ENCODE results near the gene ARL15.
"Not testable (repeated sequence)": the region's sequence is repeated elsewhere in the genome, so short reads cannot be mapped to it uniquely, and the experiment has no call there.

Gene ARL15

DNA sequence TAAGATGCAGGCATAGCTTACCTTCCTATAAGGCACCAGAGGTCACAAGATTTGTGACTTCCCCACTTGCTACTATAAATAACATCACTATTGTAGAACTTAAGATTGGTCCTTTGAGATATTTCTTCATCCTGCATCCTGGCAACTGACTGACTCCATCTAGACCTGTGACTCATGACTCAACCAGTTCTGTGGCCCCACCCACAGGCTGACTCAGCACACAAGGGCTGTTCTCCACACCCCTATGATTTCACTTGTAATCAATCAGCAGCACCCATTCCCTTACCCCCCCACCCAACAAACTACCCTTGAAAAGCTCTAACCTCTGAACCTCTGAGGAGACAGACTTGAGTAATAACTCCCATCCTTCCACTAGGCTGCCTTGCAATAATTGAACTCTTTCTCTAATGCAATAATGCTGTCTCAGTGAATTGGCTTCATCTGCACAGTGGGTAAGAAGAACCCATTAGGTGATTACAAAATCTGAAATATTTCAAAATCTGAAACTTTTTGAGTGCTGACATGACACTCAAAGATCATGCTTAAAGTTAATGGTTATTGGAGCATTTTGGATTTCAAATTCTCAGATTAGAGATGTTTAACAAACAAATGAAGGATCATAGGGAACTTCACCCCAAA is 296.7 kb downstream of the ARL15 start:
- DNase-seq = no peak

DNA sequence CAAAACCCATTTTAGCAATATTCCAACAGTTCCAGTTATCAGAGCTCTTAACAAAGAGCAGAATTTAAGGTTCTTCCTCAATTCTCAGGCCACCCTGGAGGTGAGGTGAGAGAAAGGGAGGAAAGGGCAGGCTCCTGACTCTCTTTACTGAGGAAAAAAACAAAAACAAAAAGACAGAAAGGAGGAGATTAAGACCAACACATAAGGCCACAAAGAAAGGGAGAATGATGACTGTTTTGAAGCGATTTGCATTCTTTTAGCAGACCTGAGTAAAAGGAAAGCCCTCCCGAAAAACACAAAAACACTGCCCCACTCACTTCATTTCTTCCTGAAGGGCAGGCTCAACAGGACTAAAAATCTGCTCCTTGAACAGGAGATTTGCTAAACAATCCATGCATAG is 300.5 kb downstream of the ARL15 start:
- DNase-seq = no peak

DNA sequence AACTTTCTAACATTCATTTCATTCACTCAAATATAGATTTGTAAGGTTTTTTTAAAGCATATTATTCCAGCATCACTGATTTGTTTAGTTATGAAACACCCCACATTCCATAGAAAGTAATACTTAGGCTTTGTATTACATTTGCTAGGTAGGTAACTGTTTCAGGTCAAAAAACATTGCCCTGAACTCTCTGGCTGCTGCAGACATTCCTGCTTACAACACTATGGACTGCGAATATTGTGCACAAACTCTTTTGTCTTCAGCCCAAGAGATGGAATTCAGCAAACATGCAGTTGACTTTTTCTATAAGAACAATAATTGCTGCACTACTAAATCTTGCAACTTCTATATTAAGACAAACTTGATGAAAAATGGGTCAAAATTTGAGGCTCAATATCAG is 301.0 kb downstream of the ARL15 start:
- DNase-seq = no peak

DNA sequence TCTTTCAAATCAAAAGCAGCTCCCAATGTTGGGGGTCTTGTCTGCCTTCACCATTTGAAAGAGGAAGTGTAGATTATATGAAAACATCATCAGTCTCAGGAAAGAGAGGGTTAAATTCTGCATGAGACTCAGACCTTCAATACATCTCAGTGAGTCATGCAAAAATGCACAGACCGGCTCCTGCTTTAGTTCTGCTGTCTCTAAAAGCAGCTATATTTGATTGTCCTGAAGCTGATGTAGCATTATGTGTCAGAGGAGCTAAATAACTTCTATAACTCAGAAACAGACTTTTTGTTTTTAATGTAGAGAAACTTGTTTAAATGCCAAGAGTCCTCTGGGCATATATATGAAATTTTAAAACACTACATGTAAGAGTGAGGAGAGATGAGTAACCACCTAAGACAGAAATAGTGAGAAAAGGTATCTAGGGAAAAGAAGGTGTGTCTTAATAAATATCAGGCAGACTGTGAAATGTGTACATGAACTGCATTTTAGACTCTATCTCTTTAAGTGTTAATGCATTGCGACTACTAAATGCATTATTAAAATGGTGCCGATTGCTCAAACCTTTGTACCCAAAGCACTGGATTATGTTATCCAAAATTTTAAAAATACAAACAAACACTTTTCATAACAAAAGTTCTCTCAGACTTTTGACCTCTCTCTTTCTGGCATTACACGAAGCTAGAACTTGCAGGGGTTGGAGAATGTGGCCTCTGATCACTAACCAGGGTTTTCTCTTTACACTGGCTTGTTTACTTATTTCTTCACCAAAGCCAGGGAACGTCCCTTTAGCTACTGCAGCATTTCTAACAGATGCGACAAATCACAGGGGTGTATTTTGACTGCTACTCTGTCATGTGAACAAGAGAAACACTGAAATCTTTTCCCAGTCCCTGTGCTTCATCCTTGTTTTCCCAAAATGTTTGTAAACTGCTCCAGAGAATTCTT is 302.3 kb downstream of the ARL15 start:
- DNase-seq = no peak

DNA sequence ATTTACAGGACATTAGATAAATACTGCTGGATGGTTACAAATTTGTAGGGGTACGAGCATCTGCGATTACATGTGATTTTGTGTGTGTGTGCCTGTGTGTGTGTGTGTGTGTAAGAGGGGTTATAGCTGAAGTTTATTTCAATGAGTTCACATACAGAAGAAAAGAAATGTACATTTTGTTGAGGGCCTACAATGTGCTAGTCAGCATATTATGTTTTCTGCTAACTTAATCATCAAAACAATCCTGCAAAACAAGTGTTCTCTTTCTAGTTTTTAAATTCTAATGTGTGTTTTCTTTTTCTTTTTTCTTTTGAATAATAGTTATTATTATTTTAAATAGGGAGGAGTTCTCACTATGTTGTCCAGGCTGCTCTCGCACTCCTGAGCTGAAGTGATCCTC is 305.7 kb downstream of the ARL15 start:
- DNase-seq = no peak

DNA sequence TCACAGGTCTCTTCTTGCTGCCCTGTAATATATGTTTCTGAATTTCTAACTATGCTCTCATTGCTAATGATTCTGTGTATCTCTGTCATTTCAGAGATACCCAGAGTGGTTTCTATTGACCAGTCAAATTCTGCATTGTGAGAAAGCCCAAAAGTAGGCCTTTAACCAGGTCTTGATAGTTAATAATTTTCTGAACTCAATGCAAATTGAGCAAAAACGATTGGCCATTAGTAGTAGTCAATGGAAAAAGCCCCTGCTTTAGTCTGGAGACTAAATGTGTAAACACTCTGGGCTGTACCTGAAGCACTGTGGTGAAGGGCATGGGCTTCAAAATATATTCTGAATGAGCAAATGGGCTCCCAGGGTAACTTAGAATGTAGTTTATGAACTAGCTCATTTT is 307.6 kb downstream of the ARL15 start:
- DNase-seq = no peak

DNA sequence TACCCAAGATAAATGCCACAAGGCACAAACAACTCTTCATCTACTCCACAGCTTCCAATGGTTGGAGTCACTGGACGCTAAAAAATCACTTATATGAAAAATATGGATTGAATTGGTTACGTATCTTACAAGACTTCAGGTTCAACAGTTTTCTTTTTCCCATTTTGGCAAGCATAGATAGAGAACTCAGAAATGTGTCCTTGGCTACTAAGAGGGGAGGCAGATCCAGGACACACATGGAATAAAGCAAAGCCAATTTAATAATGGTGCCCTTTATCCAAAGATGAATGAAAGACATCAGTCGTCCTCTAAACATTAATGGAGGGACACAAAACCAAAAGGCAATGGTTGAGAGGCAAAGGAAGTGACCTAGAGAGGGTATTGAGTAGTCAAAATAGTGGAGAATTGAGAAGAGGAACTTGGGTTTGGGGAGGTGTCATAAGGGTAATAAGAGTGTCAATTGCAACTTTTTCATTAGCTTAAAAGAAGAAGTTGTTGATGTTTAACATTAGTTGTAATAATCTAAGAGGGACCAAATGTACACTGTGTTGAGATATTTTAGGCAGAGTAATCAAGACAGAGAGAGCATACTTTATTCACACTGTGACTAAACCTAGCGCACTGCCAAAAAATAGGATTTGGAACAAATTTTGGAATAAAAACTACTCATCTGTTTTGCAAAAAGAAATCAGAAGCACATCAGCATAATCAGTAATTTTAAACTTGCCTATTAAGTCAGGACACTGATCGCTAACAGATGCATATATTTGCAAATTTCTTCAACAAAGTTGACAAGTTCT is 308.2 kb downstream of the ARL15 start:
- no peak for DNase-seq

DNA sequence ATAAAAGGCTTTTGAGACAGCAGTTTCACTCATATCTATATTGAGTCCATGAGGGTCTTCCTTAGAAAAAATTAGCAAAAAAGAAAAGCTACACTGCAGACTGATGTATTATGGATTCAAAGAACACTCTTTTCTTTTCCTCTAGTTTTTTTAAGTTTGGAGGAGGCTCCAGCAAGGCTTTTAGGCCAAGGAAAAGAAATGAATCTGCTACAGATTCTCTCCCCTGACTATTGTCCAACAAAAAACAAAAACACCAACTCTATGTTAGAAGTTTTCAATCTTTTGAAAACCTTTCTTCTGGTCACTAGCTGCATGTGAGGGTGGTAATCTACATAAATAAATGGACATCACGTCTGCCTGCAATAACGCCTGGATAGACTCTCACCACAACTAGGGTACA is 310.4 kb downstream of the ARL15 start:
- no peak for DNase-seq

DNA sequence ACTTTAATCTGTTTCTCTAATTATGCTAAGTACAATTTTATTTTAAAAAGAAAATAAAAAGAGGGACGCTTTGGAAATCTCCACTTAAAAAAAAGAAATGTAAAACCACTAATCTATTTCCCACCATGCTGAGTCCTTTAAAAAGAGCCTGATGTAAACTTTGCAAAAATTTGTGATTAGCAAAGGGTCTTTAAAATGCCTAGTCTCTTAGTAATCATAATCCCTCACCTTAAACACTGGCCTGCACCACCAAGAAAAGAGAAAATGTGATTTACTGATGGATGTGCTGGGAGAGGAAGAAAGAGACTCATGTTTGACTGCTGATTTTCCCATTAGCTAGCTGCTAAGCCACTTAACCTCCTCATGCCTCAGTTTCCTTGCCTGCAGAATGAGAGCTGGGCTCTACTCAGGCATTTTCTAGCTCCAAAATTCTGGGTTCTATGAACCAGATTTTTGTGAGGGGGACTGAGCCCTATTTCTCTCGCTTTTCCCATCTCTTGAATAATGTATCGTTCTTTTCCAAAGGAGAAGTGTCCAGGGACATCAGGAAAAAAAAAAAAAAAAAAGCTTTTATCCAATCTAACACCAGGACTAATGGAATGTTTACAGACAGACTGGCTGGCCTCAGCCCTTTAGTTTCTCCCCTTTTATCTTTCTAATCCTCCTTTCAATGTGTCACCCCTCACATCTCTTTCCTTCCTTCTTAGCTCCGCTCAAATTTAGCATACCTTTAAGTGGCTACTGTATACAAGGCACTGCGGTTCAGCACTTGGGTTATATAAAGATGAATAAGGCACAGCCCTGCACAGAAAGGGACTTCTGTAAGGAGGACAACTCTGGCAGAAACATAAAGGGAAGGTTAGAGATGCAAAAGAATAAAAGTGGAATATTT is 312.4 kb downstream of the ARL15 start:
- no peak for DNase-seq

DNA sequence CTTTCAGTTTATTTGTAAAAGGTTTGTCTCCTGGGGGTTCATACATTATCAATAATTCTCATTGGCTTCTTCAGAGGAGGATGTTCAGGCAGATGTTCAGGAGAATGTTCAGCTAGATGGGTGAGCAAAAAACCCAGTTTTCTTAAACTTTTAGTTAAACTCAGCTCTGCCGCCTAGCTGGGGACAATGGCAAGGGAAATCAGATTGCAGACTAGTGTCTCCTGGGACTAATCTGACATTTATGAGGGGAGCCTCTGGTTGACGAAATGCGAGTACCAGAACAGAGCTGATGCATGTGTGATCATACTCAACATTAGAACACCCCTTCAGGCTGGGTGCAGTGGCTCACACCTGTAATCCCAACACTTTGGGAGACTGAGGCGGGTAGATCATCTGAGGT is 314.4 kb downstream of the ARL15 start:
- DNase-seq = no peak

DNA sequence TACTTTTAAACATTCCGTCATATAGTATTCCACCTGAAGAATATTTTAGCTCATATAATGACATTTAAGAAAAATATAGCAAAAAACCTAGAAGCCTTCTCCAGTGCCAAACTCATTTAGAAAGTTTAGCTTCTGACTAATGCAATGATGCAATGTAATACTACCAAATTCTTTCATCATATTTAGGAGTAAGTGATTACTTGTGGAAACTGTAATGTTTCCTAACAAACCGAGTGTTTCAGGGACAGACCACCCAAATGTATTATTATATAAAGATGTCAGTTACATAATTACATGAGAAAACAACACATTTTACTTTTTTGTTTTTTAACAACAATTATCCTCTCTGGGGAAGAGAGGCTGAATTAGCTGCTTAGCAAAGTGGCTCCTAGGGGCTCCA is 316.2 kb downstream of the ARL15 start:
- no peak for DNase-seq

DNA sequence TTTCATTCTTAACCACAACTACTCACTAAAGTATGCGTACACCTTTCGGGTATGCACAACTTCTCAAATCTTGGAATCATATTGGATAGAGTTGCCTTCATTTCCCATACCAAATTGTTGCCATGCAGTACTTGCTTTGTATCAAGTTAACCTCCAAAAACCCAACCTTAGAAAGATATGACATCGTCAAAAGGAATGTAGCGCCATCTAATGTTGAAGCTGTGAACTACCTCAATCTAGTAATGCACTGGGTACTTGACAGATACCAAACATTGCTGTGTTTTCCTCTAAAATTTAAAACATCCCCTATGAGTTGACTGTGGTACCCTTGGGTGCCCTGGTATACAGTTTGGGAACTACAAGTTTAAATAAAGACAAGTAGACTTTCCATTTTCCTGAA is 318.4 kb downstream of the ARL15 start:
- no peak for DNase-seq

DNA sequence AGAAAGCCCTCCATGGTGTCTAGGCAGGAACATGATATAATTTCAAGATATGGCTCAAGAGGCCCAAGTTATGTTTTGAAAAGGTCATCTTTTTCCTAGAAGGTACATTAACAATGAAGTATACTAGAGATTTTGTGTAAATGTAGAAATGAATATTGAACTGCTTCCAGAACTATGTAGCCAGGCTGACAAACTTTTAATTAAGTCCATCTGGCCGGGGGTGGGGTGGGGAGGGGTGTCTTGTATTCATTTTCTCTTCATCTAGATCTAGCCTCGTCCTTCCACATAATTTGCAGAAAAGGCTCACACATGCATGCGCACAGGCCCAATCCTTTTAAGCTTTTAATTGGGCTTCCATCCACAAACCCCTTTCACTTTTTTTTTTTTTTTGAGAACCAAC is 323.3 kb downstream of the ARL15 start:
- no peak for DNase-seq

DNA sequence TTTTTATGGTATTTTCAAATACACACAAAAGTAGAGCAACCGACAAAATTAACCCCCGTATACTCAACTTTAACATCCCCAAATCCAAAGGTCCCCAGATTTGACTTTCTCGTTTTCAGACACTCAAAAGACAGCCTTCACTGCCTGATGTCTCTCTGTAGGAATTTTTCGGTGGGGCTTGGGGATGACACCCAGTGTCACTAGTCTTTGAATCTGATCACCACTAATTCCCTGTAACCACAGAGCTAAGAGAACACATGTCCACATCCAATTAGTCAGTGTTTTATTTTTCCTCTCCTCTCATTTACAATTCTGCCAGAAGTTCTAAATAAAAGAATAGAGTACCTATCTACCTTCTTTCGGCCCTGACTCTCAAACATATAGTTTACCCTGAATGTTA is 324.6 kb downstream of the ARL15 start:
- no peak for DNase-seq

DNA sequence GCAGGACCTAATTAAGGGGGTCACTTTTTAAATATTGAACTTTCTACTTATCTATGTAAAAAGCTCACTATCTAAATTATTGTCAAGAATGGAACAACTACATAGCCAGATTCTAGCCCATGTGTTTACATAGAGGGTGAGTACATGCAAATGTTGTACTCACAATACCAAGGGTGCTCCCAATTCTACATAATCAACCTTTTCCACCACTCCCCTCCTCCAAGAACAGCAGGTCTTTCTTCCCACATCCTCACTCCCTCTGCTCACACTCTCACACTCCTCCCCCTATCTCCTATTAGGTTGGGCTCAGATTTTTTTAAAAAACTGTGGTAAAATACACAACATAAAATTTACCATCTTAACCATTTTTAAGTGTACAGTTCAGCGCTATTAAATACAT is 325.4 kb downstream of the ARL15 start:
- no peak for DNase-seq

DNA sequence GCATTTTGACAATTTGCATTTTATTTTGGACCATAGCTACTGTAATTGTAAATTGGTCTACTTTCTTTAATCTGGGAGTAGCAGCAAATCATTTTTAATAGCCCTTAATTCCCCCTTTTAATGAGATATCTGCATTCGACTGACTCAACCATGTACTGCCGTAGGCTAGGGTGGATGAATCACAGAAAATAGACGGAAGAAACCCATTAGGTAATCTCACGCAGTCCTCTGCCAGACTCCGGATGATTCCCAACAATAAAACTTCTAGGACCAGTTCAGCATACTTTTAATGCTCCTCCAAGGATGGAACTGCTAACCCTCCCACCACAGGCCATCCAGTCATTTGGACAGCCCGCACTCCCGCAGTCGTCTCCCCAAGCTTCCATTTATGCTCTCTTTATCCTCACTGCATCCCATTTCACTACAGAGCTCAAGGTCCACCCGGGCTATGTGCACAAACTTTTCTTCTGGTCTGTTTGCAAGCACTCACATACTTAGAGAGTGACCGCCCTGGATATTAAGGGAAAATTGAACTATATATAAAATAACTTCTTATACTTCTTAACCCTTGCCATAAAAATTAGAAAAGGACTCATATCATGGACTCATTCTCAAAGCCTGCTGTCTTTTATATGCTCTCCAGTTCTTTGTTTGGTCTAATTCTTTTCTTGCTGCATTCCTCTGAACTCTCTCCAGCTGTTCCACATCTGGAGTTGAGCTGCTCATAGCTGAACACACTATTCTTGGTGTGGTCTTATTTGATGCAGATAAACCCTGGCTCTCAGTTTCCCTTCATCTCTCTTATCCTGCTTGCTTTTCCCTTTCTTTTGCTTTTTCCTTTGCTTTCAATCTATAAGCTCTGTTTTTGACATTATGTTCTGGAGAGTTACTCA is 326.6 kb downstream of the ARL15 start:
- DNase-seq = no peak

DNA sequence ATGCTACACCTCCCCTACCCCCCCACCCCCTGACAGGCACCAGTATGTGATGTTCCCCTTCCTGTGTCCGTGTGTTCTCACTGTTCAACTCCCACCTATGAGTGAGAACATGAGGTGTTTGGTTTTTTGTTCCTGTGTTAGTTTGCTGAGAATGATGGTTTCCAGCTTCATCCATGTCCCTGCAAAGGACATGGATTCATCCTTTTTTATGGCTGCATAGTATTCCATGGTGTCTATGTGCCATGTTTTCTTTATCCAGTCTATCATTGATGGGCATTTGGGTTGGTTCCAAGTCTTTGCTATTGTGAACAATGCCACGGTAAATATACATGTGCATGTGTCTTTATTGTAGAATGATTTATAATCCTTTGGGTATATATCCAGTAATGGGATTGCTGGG is 328.1 kb downstream of the ARL15 start:
- DNase-seq = not testable (repeated sequence)

DNA sequence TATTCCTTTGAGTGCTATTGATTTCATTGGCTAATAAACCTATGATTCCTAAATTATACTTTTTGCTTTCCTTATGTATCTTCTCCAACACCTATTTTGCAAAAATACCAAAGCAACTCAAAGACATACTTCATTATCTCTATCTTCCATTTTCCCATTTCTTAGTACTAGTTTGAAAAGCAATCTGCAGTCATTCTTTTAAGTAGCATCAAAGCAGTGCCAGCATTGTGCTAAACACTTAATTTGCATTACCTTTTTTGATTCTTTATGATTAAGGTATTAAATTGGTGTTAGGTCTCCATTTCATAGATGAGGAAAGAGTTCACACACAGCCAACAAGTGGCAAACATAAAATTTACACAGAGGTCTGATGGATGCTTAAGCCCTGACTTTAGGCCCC is 330.3 kb downstream of the ARL15 start:
- no peak for DNase-seq

DNA sequence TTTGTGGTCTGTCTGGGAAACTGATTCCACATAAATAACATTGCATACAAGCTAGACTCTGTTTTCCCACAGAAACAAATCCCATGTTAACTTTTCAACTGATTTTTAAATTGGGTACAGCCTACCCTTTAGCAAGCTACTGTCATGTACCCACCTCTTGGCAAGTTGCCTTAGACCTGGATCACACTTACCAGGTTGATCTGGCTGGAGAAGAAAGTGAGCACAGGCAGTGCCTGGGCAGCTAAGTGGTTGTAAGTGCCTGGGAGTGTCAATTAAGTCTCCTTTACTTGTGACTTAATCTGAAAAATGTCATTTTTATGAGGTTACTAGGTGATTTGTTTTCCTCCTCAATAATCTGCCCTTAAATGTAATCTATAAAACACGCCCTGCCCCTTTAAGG is 336.4 kb downstream of the ARL15 start:
- no peak for DNase-seq

DNA sequence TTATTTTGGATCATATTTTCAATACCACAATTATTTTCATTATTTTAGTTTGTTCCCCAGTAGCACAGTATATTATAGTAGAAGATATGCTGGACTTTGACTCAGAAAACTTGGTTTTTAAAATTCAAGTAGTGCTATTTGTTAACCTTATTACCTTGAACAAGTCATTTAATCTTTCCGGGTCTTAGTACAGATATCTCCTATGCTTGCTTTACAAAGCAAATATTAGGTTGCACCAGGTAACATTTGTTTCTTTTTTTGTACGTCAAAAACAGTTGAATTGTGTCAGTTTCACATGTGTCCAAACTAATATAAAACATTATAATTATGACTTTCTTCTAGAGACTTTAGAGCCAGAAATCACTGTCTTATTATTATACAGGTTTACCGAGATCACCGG is 338.1 kb downstream of the ARL15 start:
- DNase-seq = no peak

DNA sequence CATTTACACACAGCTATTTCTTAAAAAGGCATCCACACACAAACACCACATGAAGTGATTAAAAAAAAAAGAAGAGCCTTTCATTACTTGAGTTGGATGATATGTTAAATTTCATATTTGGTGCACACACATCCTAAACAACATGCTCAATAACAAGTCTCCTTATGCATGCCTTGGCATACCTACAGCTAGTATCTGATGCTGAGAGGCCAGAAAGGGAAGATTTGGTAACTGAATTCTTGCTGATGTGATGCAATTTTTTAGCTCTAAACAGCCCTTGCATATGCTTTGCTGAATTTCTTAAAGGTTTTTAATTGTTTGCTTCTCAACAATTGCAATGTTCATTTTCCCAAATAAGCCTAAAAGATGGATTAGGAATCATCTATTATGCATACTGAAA is 338.8 kb downstream of the ARL15 start:
- no peak for DNase-seq

DNA sequence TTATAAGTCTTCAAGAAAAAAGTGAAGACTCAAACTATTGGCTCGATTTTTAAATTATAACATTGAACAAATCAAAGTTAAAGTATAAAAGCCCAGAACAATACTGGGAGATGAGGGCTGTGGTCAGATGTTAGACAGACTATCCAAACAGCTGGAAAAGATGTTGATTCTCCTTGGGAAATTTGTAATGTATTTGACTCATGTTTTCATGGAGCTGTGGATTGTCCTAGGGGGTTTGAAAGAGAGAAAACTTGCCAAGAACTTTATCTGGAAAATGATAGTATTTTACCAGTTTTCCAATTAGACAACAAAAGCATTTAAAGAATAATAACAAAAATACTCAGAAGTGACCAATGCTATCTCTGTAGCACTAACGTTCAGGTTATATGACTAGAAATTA is 339.2 kb downstream of the ARL15 start:
- DNase-seq = no peak

Measured in SHP77 (cell line).